A549 (cell line): ENCODE measurements around the gene EIF3B.

Source experiments
- CHD2 ChIP-seq: fragments of 150-350 bp; IDR thresholded peaks from 2 replicates; pipeline ENCODE4 v1.6.1; 2014; ENCODE audit warnings: low read length; ENCODE audit not compliant: partially characterized antibody
- HDAC2 ChIP-seq: fragments of 200-600 bp; sonication (generic); IDR thresholded peaks from 2 replicates; pipeline ENCODE4 v1.6.1; 2016
- PHF8 ChIP-seq: fragments of 200-600 bp; sonication (generic); IDR thresholded peaks from 2 replicates; pipeline ENCODE4 v1.6.1; 2016; ENCODE audit warnings: low read depth, mild to moderate bottlenecking, antibody characterized with exemption, moderate library complexity, borderline replicate concordance
- POLR2A ChIP-seq: IDR thresholded peaks from 2 replicates; pipeline ENCODE4 v1.6.1; 2012; ENCODE audit warnings: mild to moderate bottlenecking, low read length
- POLR2AphosphoS2 ChIP-seq: conservative IDR thresholded peaks from 2 replicates; pipeline ENCODE4 v1.6.1; 2012; ENCODE audit warnings: low read length, improper control_type of control experiment, inconsistent platforms
- RCOR1 ChIP-seq: fragments of 150-350 bp; IDR thresholded peaks from 2 replicates; pipeline ENCODE4 v1.6.1; 2014; ENCODE audit warnings: antibody characterized with exemption, low read length, low read depth
- SREBF2 ChIP-seq: fragments of 450-650 bp; IDR thresholded peaks from 2 replicates; pipeline ENCODE4 v1.6.1; 2014; ENCODE audit warnings: mild to moderate bottlenecking, moderate library complexity
- TF ChIP-seq, protein P1 (sequence below): fragments of >200 bp; sonication (Bioruptor Twin); formaldehyde crosslinking; IDR thresholded peaks from 3 replicates; pipeline ENCODE4 v1.5.1; 2016
- TF ChIP-seq, protein P2 (sequence below): IDR thresholded peaks from 2 replicates; pipeline ENCODE4 v1.6.1; 2012; ENCODE audit warnings: low read depth, borderline replicate concordance
- TF ChIP-seq, protein P3 (sequence below): fragments of 450-650 bp; IDR thresholded peaks from 2 replicates; pipeline ENCODE4 v1.6.1; 2014; ENCODE audit warnings: antibody characterized with exemption
- TF ChIP-seq, protein P4 (sequence below): fragments of 250-450 bp; sonication (Bioruptor Pico); IDR thresholded peaks from 2 replicates; pipeline ENCODE4 v1.5.0; 2021; ENCODE audit warnings: mild to moderate bottlenecking, moderate library complexity, borderline replicate concordance

DNA sequence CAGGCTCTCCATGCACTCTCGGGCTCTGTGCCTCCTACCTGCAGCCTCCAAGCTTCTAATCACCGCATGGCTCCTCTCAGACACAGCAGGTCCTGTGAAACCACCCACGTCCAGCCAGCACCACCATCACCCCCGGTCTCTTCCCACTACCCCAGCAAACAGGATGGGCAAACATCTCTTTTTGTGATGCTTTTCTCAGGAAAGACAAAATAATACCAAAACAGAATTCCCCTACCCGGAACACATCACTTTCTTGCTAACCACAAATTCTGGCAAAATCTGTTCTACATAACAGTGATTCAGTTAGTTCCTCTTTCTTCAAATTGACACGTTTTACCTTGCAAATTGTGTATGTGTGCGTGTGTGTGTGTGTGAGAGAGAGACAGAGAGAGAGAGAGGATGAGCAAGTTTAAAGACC lies 46.9 kb upstream of the EIF3B start:
- TF ChIP-seq, protein P1, sequence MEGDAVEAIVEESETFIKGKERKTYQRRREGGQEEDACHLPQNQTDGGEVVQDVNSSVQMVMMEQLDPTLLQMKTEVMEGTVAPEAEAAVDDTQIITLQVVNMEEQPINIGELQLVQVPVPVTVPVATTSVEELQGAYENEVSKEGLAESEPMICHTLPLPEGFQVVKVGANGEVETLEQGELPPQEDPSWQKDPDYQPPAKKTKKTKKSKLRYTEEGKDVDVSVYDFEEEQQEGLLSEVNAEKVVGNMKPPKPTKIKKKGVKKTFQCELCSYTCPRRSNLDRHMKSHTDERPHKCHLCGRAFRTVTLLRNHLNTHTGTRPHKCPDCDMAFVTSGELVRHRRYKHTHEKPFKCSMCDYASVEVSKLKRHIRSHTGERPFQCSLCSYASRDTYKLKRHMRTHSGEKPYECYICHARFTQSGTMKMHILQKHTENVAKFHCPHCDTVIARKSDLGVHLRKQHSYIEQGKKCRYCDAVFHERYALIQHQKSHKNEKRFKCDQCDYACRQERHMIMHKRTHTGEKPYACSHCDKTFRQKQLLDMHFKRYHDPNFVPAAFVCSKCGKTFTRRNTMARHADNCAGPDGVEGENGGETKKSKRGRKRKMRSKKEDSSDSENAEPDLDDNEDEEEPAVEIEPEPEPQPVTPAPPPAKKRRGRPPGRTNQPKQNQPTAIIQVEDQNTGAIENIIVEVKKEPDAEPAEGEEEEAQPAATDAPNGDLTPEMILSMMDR: no peak
- no peak for TF ChIP-seq PHF8
- no peak for TF ChIP-seq RCOR1
- TF ChIP-seq, protein P2, sequence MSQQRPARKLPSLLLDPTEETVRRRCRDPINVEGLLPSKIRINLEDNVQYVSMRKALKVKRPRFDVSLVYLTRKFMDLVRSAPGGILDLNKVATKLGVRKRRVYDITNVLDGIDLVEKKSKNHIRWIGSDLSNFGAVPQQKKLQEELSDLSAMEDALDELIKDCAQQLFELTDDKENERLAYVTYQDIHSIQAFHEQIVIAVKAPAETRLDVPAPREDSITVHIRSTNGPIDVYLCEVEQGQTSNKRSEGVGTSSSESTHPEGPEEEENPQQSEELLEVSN: no peak
- TF ChIP-seq POLR2A: no peak
- no peak for TF ChIP-seq POLR2AphosphoS2
- no peak for TF ChIP-seq HDAC2
- TF ChIP-seq CHD2: no peak
- TF ChIP-seq, protein P3, sequence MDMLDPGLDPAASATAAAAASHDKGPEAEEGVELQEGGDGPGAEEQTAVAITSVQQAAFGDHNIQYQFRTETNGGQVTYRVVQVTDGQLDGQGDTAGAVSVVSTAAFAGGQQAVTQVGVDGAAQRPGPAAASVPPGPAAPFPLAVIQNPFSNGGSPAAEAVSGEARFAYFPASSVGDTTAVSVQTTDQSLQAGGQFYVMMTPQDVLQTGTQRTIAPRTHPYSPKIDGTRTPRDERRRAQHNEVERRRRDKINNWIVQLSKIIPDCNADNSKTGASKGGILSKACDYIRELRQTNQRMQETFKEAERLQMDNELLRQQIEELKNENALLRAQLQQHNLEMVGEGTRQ: no peak
- TF ChIP-seq, protein P4, sequence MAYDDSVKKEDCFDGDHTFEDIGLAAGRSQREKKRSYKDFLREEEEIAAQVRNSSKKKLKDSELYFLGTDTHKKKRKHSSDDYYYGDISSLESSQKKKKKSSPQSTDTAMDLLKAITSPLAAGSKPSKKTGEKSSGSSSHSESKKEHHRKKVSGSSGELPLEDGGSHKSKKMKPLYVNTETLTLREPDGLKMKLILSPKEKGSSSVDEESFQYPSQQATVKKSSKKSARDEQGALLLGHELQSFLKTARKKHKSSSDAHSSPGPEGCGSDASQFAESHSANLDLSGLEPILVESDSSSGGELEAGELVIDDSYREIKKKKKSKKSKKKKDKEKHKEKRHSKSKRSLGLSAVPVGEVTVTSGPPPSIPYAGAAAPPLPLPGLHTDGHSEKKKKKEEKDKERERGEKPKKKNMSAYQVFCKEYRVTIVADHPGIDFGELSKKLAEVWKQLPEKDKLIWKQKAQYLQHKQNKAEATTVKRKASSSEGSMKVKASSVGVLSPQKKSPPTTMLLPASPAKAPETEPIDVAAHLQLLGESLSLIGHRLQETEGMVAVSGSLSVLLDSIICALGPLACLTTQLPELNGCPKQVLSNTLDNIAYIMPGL: no peak
- no peak for TF ChIP-seq SREBF2
